PFSK-1 (cell line): ENCODE results near the gene KLF3.

Source experiments
- FOXP2 ChIP-seq: optimal IDR thresholded peaks from 2 replicates; pipeline ENCODE3; 2011; ENCODE audit warnings: borderline replicate concordance, control low read depth, inconsistent platforms; ENCODE audit not compliant: insufficient read depth; ENCODE audit errors: extremely low read length, extremely low read depth
- POLR2AphosphoS5 ChIP-seq: IDR thresholded peaks from 2 replicates; pipeline ENCODE4 v1.6.1; 2012; ENCODE audit warnings: low read depth, mild to moderate bottlenecking, control low read depth, low read length, moderate library complexity
- SIN3A ChIP-seq: IDR thresholded peaks from 2 replicates; pipeline ENCODE4 v1.6.1; 2012; ENCODE audit warnings: mild to moderate bottlenecking, low read length, moderate library complexity, borderline replicate concordance; ENCODE audit not compliant: insufficient read depth
- TAF1 ChIP-seq: IDR thresholded peaks from 2 replicates; pipeline ENCODE4 v1.6.1; 2012; ENCODE audit warnings: low read length, control low read depth, borderline replicate concordance; ENCODE audit not compliant: insufficient read depth
- TF ChIP-seq, protein P1 (sequence below), 2 experiments: IDR thresholded peaks; 2 replicates each; pipeline versions ENCODE4 v1.6.1 to v1.8.0; 2011 to 2012; ENCODE audit warnings: low read depth in 2 of 2, low read length in 2 of 2, control low read depth in 1 of 2, inconsistent platforms in 1 of 2, mild to moderate bottlenecking in 1 of 2, moderate library complexity in 1 of 2; ENCODE audit not compliant: insufficient read depth in 1 of 2

The KLF3 gene

GRCh38 chr4:38669208-38669607 is 5.2 kb downstream of the KLF3 start:
- TF ChIP-seq FOXP2 (no peak), TAF1 (no peak), POLR2AphosphoS5 (no peak), SIN3A (no peak)
- TF ChIP-seq, protein P1, sequence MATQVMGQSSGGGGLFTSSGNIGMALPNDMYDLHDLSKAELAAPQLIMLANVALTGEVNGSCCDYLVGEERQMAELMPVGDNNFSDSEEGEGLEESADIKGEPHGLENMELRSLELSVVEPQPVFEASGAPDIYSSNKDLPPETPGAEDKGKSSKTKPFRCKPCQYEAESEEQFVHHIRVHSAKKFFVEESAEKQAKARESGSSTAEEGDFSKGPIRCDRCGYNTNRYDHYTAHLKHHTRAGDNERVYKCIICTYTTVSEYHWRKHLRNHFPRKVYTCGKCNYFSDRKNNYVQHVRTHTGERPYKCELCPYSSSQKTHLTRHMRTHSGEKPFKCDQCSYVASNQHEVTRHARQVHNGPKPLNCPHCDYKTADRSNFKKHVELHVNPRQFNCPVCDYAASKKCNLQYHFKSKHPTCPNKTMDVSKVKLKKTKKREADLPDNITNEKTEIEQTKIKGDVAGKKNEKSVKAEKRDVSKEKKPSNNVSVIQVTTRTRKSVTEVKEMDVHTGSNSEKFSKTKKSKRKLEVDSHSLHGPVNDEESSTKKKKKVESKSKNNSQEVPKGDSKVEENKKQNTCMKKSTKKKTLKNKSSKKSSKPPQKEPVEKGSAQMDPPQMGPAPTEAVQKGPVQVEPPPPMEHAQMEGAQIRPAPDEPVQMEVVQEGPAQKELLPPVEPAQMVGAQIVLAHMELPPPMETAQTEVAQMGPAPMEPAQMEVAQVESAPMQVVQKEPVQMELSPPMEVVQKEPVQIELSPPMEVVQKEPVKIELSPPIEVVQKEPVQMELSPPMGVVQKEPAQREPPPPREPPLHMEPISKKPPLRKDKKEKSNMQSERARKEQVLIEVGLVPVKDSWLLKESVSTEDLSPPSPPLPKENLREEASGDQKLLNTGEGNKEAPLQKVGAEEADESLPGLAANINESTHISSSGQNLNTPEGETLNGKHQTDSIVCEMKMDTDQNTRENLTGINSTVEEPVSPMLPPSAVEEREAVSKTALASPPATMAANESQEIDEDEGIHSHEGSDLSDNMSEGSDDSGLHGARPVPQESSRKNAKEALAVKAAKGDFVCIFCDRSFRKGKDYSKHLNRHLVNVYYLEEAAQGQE (IDR thresholded peaks at IDR 0.05; ENCODE audit: insufficient read depth in 1 of 2, low read depth in 2 of 2, low read length in 2 of 2) = no peak

GRCh38 chr4:38670109-38670901 is 6.3 kb downstream of the KLF3 start:
- TF ChIP-seq FOXP2 = no peak
- TF ChIP-seq, protein P1 (IDR thresholded peaks at IDR 0.05; ENCODE audit: insufficient read depth in 1 of 2, low read depth in 2 of 2, low read length in 2 of 2) = no peak
- no peak for TF ChIP-seq POLR2AphosphoS5
- no peak for TF ChIP-seq SIN3A
- TF ChIP-seq TAF1 = no peak

GRCh38 chr4:38670939-38671591 is 7.1 kb downstream of the KLF3 start:
- TF ChIP-seq TAF1 (no peak), FOXP2 (no peak), SIN3A (no peak), POLR2AphosphoS5 (no peak)
- TF ChIP-seq, protein P1 (IDR thresholded peaks at IDR 0.05; ENCODE audit: insufficient read depth in 1 of 2, low read depth in 2 of 2, low read length in 2 of 2) = no peak

- TF ChIP-seq FOXP2 (no peak), POLR2AphosphoS5 (no peak), SIN3A (no peak), TAF1 (no peak)
- TF ChIP-seq, protein P1 (IDR thresholded peaks at IDR 0.05; ENCODE audit: insufficient read depth in 1 of 2, low read depth in 2 of 2, low read length in 2 of 2) = no peak
Observed at GRCh38 chr4:38671592-38671940, 7.6 kb downstream of the KLF3 start.
